Ovary (tissue), 3 donors: Measurements from ENCODE around the gene PRODH2.

Source experiments
- EP300 ChIP-seq: sonication (generic); formaldehyde crosslinking; IDR thresholded peaks from one replicate; pipeline ENCODE4 v1.6.1; 2017; ENCODE audit warnings: antibody characterized with exemption
- POLR2A ChIP-seq: fragments of 450-650 bp; IDR thresholded peaks from one replicate; pipeline ENCODE4 v1.6.1; 2017; ENCODE audit warnings: antibody characterized with exemption, mild to moderate bottlenecking, moderate library complexity
- TF ChIP-seq, protein P1 (sequence below), 3 donors: fragments of 450-650 bp in 2 of 3; fragments of 200-600 bp in 1 of 3; IDR thresholded peaks; one replicate each; pipeline versions ENCODE4 v1.5.1 to v1.8.0; 2016 to 2022; ENCODE audit warnings: antibody characterized with exemption in 3 of 3, mild to moderate bottlenecking in 1 of 3
- donor health status: DM: no; HTN: no; CAD: no.

DNA sequence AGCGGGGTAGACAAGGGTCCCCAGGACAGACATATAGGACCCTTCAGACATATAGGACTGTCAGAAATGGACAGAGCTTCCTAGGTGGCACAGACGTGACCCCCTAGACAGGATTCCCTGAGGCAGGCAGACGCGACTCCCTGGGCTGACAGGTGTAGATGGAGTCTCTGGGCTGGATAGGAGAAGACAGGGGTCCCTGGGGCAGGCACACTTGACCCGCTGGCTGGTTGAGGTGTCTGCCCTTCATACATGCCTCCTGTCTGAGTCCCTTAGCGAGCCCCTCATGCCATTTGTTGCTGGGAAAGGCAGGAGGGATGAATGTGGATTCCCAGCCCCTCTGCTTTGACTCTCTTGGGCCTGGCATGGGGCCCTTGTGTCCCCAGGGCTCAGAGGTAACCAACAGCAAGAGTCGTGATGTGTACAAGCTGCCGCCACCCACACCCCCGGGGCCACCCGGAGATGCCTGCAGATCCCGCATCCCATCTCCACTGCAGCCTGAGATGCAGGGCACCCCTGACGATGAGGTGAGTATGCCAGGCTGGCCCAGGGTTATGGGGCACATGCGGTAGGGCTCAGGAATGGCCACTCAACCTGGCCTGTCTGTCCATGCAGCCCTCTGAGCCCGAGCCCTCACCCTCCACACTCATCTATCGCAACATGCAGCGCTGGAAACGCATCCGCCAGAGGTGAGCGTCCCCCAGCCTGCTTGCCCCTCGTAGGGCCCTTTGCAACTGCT lies 58.8 kb downstream of the PRODH2 start:
- no peak for TF ChIP-seq POLR2A
- no peak for TF ChIP-seq EP300
- TF ChIP-seq, protein P1, sequence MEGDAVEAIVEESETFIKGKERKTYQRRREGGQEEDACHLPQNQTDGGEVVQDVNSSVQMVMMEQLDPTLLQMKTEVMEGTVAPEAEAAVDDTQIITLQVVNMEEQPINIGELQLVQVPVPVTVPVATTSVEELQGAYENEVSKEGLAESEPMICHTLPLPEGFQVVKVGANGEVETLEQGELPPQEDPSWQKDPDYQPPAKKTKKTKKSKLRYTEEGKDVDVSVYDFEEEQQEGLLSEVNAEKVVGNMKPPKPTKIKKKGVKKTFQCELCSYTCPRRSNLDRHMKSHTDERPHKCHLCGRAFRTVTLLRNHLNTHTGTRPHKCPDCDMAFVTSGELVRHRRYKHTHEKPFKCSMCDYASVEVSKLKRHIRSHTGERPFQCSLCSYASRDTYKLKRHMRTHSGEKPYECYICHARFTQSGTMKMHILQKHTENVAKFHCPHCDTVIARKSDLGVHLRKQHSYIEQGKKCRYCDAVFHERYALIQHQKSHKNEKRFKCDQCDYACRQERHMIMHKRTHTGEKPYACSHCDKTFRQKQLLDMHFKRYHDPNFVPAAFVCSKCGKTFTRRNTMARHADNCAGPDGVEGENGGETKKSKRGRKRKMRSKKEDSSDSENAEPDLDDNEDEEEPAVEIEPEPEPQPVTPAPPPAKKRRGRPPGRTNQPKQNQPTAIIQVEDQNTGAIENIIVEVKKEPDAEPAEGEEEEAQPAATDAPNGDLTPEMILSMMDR (IDR thresholded peaks at IDR 0.05) = no peak
